Coronary artery (tissue), 2 donors: Measurements from ENCODE around the gene SLC28A1.

Source experiments
- DNase-seq: peaks from one replicate; pipeline ENCODE4 v3.0.0-alpha.2; 2017; ENCODE audit warnings: low spot score
- H3K27ac ChIP-seq, 2 donors: fragments of 200-600 bp; sonication (generic); one replicate each; pipeline ENCODE4 v1.5.1; 2016 to 2019
- H3K4me3 ChIP-seq: fragments of 200-600 bp; sonication (generic); 2 replicates; pipeline ENCODE4 v1.5.1; 2016; ENCODE audit warnings: mild to moderate bottlenecking, moderate library complexity
- TF ChIP-seq, protein P1 (sequence below): fragments of 200-600 bp; sonication (generic); IDR thresholded peaks from one replicate; pipeline ENCODE4 v1.5.1; 2019; ENCODE audit warnings: antibody characterized with exemption

The SLC28A1 gene

DNA sequence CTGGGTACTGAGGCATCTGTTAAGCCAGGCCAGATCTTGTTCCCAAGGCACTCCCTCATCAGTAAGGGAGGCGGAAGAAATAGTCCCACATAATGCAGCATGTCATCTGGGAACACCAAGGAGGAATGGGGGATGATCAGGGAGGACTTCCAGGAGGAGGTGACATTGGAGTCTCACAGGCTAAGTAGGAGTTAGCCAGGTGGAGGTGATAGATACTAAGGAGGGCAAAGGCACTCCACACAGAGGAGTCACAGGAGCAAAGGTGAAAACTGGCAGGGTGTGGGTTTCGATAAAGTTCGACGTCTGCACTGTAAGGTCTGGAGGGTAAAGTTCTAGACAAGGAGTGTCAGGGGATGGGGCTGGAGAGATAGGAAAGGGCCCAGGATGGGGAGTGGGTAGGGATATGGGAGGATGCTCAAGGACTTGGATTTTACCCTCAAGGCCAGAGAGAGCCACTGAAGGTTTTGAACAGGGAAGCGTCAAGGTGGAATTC lies 6.3 kb downstream of the SLC28A1 start:
- Histone ChIP-seq H3K4me3 (no peak overlapping the region), H3K27ac (no peak overlapping the region)
- TF ChIP-seq, protein P1, sequence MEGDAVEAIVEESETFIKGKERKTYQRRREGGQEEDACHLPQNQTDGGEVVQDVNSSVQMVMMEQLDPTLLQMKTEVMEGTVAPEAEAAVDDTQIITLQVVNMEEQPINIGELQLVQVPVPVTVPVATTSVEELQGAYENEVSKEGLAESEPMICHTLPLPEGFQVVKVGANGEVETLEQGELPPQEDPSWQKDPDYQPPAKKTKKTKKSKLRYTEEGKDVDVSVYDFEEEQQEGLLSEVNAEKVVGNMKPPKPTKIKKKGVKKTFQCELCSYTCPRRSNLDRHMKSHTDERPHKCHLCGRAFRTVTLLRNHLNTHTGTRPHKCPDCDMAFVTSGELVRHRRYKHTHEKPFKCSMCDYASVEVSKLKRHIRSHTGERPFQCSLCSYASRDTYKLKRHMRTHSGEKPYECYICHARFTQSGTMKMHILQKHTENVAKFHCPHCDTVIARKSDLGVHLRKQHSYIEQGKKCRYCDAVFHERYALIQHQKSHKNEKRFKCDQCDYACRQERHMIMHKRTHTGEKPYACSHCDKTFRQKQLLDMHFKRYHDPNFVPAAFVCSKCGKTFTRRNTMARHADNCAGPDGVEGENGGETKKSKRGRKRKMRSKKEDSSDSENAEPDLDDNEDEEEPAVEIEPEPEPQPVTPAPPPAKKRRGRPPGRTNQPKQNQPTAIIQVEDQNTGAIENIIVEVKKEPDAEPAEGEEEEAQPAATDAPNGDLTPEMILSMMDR: no peak
- no peak for DNase-seq

DNA sequence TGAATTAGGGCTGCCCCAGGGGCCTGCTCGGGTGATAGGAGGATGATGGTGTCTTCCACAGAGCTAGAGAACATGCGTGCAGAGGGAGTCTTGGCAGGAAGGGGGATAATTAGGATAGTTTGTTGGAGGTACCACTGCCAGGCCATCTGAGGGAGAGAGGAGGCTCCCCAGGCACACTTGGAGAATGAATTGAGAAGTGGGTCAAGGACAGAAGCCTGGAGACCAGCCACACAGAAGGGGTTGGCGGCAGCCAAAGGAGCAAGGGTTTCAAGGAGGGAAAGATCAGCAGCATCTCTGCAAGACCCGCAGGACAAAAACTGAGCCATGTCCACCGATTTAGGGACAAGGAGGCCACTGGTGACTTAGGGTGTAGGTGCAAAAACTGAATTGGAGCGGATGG lies 6.9 kb downstream of the SLC28A1 start:
- H3K4me3 ChIP-seq: no peak overlapping the region
- TF ChIP-seq, protein P1: no peak
- no peak overlapping the region for H3K27ac ChIP-seq
- DNase-seq: peak; percentile 60

DNA sequence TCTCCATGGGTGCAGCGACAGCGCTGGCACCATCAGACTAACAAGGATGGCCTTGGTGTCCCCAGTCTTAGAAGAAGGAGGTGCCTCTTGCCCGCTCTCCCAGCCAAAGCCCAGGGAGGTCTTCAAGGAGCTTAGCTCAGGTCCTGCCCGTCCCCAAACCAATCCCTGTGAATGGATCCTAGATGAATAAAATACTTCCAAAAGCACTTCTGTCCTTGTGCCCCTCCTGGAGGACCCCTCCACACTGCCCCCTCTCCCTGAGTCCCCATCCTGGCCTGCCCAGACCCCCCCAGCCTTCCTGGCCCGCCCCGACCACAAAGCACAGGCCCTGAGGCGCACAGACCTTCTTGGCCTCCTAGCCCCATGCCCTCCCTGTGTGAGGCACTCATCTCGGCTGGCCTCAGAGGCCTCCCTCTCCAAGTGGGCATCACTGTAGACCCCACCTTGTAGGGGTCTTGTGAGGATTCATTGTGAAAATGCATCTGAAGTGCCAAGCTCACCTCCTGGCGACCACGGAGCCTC lies 8.4 kb downstream of the SLC28A1 start:
- H3K27ac ChIP-seq: no peak overlapping the region
- H3K4me3 ChIP-seq: no peak overlapping the region
- TF ChIP-seq, protein P1: no peak
- DNase-seq: peak; percentile 65

DNA sequence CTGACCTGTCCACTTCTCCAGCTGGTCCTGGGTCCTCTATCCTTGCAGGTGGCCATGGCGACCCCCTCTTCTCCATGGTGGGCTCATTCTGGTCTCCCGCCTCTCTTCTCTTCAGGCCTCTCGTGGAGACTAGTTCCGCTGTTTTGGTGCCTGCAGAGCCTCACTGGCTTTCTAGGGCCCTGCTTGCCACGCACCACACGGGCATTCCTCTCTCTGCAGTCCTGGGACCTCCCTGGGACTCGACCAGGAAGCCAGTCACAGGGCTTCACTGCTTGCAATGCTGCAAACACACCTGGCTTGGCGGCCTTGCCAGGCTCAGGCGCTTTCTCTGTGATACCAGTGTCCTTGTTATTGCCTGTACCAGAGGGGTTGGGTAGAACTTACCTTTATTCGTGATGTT lies 9.1 kb downstream of the SLC28A1 start:
- TF ChIP-seq, protein P1: no peak
- DNase-seq: peak; percentile 56
- Histone ChIP-seq H3K27ac (no peak overlapping the region), H3K4me3 (no peak overlapping the region)

DNA sequence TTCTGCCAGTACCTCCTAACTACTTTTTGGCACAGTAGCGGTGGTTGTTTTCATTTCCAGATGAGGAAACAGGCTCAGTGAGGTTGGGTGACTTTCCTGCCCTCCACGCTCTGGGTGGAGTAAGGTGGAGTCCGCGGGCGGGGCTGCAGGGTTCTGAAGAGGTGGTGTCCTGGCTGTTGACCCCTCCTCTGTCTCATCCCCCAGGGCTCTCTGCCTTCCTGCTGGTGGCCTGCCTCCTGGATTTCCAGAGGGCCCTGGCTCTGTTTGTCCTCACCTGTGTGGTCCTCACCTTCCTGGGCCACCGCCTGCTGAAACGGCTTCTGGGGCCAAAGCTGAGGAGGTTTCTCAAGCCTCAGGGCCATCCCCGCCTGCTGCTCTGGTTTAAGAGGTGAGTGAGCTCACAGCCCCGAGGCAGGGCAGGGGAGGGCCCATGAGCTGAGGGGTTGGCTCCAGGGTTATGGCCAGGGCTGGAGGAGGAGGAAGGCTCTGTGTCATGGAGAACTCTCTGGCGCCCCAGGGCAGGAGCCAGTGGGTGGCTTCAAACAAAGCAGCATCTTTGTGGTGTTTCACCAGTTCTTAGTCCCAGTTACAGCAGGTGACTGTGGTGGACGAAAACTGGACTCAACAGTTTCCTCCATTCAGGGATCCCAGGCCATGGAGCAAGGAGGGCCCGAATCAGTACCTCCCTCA lies 10.4 kb downstream of the SLC28A1 start:
- TF ChIP-seq, protein P1: no peak
- no peak for DNase-seq
- no peak overlapping the region for H3K27ac ChIP-seq
- no peak overlapping the region for H3K4me3 ChIP-seq

DNA sequence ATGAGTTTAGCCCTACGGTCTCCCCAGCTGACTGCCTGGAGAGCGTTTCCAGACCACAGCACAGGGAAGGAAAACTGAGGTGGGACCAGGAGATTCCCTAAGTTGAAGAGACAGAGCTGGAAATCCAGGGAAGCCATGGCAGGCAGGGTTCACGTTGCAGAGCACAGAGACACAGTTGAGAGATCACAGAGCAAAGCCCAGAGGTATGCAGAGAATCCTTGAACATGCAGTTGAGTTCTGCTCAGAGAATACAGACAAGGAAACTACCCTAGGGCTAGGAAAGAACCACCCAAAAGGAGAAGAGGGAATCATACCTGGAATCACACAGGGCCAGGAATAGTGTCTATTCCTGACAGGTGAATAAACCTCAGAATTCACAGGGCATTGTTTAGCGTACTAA lies 14.3 kb downstream of the SLC28A1 start:
- Histone ChIP-seq H3K4me3 (no peak overlapping the region), H3K27ac (no peak overlapping the region)
- TF ChIP-seq, protein P1: no peak
- DNase-seq: no peak

DNA sequence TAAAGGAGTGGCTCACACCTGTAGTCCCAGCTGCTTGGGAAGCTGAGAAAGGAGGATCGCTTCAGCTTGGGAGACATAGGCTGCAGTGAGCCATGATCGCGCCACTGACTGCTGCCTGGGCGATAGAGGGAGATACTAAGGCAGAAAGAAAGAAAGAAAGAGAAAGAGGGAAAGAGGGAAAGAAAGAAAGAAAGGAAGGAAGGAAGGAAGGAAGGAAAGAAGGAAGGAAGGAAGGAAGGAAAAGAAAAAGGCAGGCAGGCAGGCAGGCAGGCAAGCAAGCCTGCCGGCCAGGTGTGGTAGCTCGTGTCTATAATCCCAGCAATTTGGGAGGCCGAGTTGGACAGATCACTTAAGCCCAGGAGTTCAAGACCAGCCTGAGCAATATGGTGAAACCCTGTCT lies 15.3 kb downstream of the SLC28A1 start:
- H3K27ac ChIP-seq: no peak overlapping the region
- H3K4me3 ChIP-seq: no peak overlapping the region
- TF ChIP-seq, protein P1: no peak
- DNase-seq: no peak
